Measurements from ENCODE around the gene NPBWR2.

- TF ChIP-seq CTCF (IDR thresholded peaks at IDR 0.05) = no peak
- no peak for TF ChIP-seq POLR2A (IDR thresholded peaks at IDR 0.05)
Measured at GRCh38 chr20:64091770-64092169, 15.6 kb downstream of the NPBWR2 start.
